CD4-positive, alpha-beta T cell treated with Interleukin-10 for 1 hour (primary cell): ENCODE data around the gene CAMP.
"Not testable (repeated sequence)": the region's sequence is repeated elsewhere in the genome, so short reads cannot be mapped to it uniquely, and the experiment has no call there.

ENCODE experiments used
- DNase-seq: peaks from one replicate; pipeline ENCODE4 v3.0.0-alpha.2; 2020

Gene CAMP, protein sequence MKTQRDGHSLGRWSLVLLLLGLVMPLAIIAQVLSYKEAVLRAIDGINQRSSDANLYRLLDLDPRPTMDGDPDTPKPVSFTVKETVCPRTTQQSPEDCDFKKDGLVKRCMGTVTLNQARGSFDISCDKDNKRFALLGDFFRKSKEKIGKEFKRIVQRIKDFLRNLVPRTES

DNA sequence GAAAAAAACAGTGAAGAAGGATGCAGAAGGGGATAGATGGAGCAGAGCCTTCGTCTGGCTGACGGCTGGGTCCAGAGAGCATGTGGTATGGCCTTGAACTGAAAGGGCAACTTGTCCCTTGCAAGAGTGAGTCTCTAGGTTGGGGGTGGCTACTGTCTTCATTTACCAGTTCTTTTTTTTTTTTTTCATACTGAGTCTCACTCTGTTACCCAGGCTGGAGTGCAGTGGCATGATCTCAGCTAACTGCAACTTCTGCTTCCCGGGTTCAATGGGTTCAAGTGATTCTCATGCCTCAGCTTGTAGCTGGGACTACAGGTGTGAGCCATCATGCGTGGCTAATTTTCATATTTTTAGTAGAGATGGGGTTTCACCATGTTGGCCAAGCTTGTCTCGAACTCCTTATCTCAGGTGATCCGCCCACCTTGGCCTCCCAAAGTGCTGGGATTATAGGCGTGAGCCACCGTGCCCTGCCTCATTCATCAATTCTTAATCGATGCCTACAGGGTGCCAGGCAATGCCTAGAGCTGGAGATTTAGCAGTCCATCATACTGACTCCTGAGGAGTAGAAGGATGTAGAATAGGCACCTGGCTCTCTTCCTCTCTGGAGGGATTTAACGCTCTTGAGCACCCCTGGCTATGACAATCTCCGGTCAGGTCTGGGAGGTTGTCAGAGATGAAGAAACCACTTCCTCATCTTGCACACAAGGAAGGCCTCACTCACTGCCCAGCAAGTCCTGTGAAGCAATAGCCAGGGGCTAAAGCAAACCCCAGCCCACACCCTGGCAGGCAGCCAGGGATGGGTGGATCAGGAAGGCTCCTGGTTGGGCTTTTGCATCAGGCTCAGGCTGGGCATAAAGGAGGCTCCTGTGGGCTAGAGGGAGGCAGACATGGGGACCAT is at the start of gene CAMP:
Gene CAMP (plus strand): TSS at position 880 of the 898 bp plus-strand sequence. CDS start 17 bp downstream, at position 897.
- peak; percentile 18 for DNase-seq

DNA sequence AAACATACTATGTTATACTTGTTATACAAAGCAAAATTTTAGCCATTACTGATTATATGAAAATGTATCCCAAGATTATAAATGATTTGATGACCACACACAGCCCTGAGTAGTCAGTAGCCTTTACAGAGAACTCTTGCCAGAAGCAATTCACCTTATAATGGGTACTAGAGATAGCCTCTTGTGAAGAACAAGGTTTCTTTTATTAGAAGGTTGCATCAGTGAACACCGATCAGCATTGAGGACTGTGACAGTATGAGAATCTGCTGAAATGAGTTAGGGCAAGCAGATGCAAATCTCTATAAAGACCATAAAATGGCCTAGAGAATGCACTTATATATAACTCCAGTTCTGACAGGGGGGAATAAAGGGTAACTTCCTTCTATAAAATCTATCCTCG is 45.2 kb upstream of the CAMP start:
- no peak for DNase-seq

DNA sequence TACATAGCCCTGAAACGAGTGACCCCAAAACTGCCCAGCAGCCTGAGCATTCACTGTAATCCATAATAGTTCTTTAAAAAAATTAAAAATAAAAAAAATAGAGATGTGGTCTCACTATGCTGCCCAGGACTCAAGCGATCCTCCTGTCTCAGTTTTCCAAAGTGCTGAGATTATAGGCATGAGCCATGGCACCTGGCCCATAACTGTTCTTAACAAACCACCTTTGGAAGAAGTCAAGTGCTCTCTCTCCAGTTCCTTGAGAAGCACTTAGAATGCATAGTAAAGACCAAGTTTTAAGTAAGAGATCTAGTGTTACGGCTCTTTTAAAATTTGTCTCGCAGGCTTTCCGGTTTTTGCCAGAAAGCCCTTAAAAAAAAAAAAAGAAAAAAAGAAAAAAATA is 43.3 kb upstream of the CAMP start:
- DNase-seq, result no peak

DNA sequence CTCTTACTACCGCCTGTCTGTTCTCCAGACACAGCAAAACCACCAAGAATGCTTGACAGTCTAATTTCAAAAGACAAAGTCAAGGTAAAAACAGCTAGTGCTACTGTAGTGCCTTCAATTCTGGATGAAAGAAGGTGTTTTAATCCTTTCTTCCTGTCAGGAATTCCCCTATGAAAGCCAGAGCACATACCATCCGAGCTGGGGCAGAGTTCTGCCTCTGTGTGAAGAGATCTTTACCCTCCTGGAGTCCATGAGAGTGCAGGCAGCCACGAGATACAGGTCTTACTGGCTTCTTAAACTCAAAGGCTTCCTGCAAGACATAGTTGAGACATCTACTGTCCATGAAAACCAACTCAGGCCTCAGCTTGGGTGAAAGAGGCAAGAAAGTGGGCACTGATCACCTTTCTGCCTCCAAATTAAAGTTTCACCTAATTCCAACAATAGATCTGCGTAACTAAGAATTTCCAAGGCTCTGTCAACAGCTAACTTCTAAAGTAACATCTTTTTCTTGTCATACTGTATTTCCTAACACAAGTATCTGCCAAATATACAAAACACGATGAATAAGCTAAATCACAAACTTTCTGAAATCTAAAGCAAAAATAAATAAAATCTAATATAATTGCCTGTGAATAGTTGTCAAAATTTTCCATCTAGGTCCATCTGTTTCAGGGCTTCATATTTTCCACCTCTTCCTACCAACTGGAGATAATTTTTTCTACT is 42.6 kb upstream of the CAMP start:
- DNase-seq, result no peak

DNA sequence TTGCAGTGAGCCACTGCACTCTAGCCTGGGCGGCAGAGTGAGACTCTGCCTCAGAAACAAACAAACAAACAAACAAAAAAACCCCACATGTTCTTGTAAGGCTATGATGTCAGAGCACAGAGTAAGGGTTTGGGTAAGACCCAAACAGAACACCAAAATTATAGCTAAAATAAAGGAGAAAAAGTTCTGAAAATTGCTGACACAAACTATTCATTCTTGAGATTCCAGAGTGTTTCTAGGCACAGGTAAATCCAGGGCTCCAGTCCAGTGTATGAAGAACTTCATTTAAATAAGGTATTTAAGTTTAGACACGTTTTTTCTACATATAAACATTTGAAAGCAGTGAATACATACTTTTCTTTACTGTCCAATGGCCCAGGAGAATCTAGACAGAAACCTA is 39.0 kb upstream of the CAMP start:
- no peak for DNase-seq

DNA sequence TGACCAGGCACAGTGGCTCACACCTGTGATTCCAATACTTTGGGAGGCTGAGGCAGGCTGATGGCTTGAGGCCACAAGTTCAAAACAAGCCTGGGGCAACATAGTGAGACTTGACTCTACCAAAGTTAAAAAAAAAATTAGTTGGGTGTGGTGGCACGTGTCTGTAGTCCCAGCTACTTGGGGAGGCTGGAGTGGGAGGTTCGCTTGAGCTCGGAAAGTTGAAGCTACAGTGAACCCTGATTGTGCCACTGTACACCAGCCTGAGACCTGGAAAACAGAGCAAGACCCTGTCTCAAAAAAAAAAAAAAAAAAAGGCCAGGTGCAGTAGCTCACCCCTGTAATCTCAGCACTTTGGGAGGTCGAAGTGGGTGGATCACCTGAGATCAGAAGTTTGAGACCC is 38.2 kb upstream of the CAMP start:
- no peak for DNase-seq

DNA sequence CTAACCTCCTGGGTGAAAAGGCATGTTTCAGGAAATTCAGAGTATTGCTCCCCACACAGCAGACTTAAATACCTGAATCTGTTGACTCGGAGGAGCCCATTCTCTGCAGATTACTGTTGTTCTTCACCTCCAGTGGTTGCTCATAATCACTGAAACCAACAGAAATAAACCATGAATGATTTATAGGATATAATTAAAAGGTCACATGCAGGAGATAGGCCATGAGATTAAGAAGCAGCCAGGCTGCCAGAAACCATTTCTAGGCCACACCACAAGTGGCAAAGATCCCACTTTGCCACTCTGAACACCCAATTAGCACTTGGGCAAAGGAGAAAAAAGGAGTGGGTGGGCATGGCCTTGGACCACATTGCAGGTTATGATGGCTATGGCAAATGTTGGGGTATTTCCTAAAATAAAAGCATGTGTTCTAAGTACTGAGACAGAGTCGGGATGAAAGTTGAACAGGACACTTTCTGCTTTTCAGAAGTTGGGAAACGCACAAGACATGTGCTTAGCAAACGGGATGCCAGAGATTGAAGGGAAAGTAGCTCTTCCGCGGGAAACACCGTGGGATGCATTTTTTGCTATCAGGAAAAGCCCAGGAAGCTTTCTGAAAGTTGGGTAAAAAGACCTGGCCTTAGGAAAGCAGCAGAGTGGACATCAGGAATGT is 36.5 kb upstream of the CAMP start:
- DNase-seq, result no peak

DNA sequence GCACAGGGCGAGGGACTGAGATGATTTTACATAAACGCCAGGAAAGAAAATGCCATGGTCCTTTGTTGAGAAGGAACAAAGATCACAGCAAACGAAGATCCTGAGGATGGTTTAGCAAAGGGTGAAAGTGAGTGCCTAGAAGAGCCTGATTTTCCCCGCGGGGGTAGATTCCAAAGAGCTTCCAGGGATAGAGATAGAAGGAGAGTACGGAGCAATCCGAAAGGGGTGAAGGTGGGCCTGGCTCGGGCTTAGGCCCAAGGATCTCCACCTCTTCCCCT is 36.1 kb upstream of the CAMP start:
- no peak for DNase-seq

DNA sequence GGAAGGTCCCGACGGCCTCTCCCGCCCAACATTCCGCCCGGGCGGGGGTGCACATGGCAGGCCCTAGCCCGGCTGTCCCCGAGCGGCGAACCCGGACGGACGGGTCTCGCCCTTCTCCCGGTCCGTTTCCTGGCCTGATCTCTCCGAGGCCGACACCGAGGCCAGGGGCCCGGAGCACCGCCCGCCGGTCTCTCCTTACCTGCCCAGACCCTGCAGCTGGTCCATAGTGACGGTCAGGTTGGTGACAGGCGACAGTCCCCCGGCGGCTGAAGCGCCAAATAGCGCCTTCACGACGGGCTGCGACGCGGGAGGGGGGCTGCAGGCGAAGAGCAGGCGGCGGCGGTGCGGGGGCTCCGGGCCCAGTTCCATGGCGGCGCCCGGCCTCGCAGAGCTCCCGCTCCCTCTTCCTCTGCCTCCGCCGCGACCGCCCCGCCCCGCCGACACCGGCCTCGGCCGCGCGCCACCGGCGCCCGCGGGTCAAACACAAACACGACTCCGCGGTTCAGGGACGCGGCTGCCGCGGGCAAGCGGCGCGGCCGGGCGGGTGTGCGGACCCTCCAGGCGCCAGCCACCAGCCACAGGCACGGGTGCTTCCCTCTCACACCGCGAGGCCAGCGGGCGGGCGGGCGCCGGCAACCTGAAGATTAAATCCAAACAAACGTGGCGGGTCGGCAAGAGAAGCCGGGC is 35.6 kb upstream of the CAMP start:
- DNase-seq, result no peak

DNA sequence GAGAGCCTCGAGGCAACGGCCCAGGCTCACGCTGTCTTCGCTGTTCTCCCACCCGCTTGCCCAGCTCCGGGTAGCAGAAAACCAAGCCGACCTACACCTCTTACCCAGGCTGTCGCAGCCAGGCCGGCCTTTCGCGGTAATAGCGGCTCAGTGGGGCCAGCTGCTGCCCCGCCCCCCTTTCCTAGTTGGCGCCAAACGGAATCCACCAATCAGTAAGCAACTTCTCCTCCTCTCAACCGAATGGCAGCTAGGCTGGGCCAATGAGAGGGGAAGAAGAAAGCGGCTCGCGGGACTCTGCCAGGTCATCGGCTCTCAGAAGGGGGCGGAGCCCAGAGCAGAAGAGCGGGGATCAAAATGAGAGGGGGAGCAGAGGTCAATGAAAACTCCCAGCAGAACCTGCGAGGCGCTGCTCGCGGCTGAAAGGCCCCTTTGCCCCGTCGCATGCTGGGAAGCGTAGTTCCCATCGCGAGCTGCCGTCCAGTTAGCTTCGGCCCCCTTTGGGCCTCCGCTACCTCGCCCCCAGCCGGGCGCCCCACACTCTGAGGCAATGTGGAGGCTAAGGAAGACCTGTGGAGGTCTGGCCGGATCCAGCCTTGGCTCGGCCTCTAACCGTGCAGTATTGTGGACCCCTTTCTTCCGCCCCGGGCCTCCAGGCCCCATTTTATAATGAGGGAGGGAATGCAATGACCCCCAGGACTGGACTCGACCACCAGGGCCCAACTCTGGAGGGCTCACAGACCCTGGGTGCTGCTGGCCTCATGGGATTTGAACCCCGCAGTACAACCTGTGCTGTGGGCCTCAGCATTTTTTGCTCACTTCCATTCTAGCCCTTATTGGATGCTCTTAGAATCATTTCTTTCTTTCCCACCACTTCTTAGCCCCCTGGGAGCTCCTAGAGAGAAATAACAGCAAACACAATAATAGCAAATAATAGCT is 34.8 kb upstream of the CAMP start, which contains the start of gene CDC25A:
Gene CDC25A (minus strand): TSS at position 152 of the 936 bp plus-strand sequence. CDS start 470 bp downstream, outside the sequence.
- peak; percentile 97 for DNase-seq

DNA sequence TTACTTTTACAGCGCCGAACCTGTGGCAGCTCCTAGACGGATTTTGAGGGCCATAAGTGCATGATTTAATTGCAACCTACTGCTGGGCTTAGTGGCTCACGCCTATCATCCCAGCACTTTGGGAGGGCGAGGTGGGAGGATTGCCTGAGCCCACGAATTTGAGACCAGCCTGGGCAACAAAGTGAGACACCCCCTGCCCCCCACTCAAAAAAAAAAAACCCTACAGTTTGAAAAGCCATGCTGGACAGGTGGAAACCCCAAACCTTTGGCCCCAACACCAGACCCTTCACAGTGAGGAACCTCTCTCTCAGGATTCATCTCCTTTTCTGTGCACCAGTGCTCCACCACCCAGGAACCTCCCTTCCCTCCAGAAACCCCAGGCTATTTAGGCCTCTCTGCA is 34.0 kb upstream of the CAMP start:
- no peak for DNase-seq

DNA sequence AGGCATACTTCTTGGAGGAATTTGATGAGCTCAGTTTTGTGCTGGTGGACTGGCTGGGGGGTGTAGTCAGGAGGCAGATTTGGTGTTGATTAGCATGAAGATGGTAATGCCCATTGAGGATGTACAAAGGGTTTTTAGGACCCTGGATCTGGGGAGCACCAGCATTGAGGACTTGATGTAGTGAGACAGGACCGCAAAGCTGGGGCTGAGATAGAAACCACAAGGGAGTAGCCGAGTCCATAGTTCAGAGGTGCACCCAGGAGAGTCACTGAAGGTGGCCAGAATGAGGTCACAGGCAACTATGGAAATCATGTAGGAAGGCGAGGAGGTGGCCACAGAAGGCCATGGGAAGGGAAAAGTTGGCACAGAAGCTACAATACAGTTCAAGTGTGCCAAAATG is 32.4 kb upstream of the CAMP start:
- DNase-seq, result no peak

DNA sequence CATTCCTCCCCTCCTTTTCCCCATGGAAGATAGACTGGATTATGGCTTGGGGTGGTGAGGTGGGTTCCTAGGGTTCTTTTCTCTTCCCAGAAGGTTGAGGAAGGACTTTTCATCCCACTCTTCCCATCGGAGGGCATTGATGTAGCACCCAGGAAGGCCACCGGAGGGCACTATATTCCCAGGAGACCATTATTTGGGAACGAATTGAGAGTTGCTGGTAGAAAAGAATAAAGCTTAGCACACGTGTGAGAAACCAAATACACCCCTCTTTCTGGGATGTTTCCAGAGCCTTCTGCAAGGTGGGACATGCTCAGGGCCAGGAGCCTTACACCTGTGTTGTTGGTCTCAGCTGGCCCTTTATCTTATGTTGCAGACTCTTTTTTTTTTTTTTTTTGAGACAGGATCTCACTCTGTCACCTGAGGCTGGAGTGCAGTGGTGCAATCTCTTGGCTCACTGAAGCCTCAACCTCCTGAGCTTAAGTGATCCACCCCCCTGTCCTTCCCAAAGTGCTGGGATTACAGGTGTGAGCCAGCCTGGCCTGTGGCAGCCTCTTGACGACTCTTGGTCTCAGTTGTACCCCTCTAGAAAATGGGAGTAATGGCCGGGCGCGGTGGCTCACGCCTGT is 28.7 kb upstream of the CAMP start:
- DNase-seq, result peak; percentile 21

DNA sequence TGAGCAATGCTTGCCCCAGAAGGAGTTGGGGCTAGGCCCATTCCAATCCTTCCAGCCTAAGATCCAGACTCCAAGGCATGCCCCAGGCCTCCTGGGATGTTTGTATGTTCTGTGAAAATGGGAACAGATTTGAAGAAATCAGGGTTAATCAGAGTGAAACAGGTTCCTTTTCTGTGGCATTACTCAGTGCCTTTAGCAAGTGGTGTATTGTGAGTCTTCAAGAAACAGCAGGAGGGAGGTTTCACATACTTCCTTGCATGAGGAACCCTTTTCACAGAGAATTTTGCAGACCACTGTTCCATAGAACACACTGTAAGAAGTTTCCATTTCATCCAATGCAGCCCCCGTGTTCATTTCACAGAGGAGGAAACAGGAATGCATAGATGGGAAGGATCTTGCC is 26.7 kb upstream of the CAMP start:
- DNase-seq, result no peak

DNA sequence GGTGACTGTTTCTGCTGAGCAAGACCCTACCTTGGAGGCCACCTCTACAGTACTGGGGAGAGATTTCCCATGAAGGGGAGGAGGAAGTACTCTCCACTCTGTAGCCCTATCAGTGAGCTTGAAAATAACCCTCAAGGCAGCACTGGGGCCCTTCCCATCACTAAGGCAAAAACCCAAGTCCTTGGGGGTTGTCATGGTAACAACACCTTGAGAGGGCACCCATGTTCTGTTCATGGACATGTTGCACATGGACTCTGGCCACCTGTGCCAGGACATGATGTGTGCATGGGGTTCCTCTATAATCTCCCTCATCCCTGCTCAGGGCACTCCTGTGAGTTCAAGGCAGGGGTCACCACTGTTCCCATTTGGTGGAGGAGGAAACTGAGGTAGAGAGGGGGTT is 24.2 kb upstream of the CAMP start:
- no peak for DNase-seq

DNA sequence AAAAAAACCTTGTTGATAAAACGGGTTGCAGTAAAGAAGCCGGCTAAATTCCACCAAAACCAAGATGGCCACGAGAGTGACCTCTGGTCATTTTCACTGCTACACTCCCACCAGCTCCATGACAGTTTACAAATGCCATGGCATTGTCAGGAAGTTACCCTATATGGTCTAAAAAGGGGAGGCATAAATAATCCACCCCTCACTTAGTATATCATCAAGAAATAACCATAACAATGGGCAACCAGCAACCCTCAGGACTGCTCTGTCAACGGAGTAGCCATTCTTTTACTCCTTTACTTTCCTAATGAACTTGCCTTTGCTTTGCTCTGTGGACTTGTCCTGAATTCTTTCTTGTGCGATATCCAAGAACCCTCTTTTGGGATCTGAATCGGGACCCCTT is 20.7 kb upstream of the CAMP start:
- DNase-seq, result no peak

DNA sequence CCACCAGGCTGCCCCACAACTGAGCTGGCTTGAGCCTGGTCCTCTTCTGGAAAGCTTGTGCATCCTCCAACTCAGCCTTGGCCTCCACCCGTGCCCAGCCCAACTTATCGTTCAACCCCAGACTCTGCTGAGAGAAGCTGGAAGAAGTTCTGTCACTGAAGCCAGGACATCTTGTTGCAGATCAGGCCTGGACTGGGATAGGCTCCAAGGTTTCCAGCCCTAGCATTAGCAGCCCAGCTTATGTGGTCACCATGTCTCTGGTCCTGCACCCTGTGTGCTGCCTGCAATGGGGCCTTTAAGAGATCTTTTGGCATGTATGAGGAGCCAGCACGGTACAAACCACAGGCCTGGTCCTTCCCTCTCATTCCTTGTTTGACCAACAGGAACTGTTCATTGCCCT is 15.2 kb upstream of the CAMP start:
- no peak for DNase-seq

DNA sequence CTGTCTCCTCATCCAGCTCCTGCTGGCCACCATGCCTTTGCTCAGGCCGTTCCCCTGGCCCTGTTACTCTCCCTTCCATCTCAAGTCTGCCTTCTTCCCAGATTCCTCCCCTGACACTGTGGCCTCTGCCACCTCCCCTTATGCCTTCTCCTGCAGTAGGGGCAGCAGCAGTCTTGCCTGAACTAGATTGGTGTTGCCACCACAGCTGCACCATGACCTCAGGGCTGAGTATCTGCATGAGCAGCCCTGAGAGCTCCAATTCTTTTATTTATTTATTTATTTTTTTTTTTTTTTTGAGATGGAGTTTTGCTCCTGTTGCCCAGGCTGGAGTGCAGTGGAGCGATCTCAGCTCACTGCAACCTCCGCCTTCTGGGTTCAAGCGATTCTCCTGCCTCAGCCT is 13.8 kb upstream of the CAMP start:
- no peak for DNase-seq

DNA sequence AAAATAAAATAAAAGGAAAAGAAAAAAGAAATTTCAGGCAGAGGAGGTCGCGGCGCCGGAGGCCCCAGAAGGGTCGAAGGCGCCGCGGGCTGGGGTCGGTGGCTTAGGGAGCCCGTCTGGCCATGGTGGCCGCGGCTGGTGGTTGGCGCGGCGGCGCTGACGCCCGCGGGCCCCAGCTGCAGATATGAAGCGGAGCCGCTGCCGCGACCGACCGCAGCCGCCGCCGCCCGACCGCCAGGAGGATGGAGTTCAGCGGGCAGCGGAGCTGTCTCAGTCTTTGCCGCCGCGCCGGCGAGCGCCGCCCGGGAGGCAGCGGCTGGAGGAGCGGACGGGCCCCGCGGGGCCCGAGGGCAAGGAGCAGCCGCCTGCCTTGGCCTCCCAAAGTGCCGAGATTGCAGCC is 12.8 kb upstream of the CAMP start:
- DNase-seq, result not testable (repeated sequence)

DNA sequence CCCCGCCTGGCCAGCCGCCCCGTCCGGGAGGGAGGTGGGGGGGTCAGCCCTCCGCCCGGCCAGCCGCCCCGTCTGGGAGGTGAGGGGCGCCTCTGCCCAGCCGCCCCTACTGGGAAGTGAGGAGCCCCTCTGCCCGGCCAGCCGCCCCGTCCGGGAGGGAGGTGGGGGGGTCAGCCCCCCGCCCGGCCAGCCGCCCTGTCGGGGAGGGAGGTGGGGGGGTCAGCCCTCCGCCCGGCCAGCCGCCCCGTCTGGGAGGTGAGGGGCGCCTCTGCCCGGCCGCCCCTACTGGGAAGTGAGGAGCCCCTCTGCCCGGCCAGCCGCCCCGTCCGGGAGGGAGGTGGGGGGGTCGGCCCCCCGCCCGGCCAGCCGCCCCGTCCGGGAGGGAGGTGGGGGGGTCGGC is 11.5 kb upstream of the CAMP start:
- not testable (repeated sequence) for DNase-seq

DNA sequence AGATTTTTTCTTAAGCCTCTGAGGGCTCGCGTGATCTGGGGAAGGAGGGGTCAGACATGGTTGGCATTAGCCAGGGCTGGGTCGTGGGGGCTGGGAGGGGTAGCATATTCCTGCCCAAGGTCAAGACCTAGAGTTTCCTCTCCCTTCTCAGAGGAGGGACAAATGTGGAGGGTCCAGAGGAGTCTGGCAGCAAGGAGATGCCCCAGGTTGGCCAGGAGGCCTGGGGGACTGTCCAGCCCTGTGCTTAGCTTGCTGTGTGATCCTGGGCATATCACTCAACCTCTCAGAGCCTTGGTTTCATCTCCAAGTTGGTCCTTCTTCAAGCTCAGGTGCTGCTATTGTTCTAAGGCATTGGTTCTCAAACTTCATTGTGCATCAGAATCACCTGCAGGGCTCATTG is 9.1 kb upstream of the CAMP start:
- no peak for DNase-seq
